HG03439 (cell line): Measurements from ENCODE around the gene VSIG4.

ENCODE experiments used
- ATAC-seq: cut with Tn5 transposase; IDR thresholded peaks from one replicate; pipeline ENCODE4 v1.9.1; 2021; ENCODE audit warnings: mild to moderate bottlenecking, moderate library complexity; ENCODE audit not compliant: unreplicated experiment

VSIG4 gene

GRCh38 chrX:66009231-66009845 is 30.5 kb downstream of the VSIG4 start:
- ATAC-seq = no peak

- ATAC-seq = no peak
Observed at GRCh38 chrX:66008328-66008970, 31.4 kb downstream of the VSIG4 start.

GRCh38 chrX:66007851-66008250 is 32.0 kb downstream of the VSIG4 start:
- ATAC-seq = no peak

- ATAC-seq = no peak
Observed at GRCh38 chrX:66005830-66006449, 33.9 kb downstream of the VSIG4 start.

- no peak for ATAC-seq
Observed at GRCh38 chrX:66004928-66005829, 34.7 kb downstream of the VSIG4 start.

GRCh38 chrX:66002824-66003680 is 36.8 kb downstream of the VSIG4 start:
- peak; percentile 62 for ATAC-seq

GRCh38 chrX:66001596-66001995 is 38.3 kb downstream of the VSIG4 start:
- no peak for ATAC-seq

- ATAC-seq = no peak
Observed at GRCh38 chrX:66000628-66001272, 39.1 kb downstream of the VSIG4 start.

- no peak for ATAC-seq
Observed at GRCh38 chrX:66000178-66000577, 39.7 kb downstream of the VSIG4 start.

GRCh38 chrX:65999563-66000148 is 40.2 kb downstream of the VSIG4 start:
- ATAC-seq = no peak

- ATAC-seq = no peak
Observed at GRCh38 chrX:65999029-65999562, 40.8 kb downstream of the VSIG4 start.

- ATAC-seq = no peak
Observed at GRCh38 chrX:65997978-65998717, 41.7 kb downstream of the VSIG4 start.

- no peak for ATAC-seq
Observed at GRCh38 chrX:65994519-65995506, 45.1 kb downstream of the VSIG4 start.

GRCh38 chrX:65993915-65994460 is 45.9 kb downstream of the VSIG4 start:
- ATAC-seq = no peak

- no peak for ATAC-seq
Observed at GRCh38 chrX:65993332-65993731, 46.5 kb downstream of the VSIG4 start.

- no peak for ATAC-seq
Observed at GRCh38 chrX:65990702-65991101, 49.2 kb downstream of the VSIG4 start.

- no peak for ATAC-seq
Observed at GRCh38 chrX:65987811-65988210, 52.1 kb downstream of the VSIG4 start.
